GM12878 (cell line): Measurements from ENCODE around the gene RPS5. TPM values are rescaled to one million over a fixed set of nuclear protein-coding genes. Genes with fewer than 3 reads are reported as not detected.

Experiments used
- BCL11A ChIP-seq: IDR thresholded peaks from 2 replicates; pipeline ENCODE4 v1.6.1; 2011; ENCODE audit warnings: low read depth, low read length
- CBX3 ChIP-seq: fragments of 200-600 bp; sonication (generic); IDR thresholded peaks from 2 replicates; pipeline ENCODE4 v1.6.1; 2016; ENCODE audit warnings: low read depth, borderline replicate concordance
- E4F1 ChIP-seq: fragments of 450-650 bp; IDR thresholded peaks from 2 replicates; pipeline ENCODE4 v1.6.1; 2018; ENCODE audit warnings: borderline replicate concordance, mild to moderate bottlenecking; ENCODE audit not compliant: partially characterized antibody
- ELK1 ChIP-seq: IDR thresholded peaks from 2 replicates; pipeline ENCODE4 v1.6.1; 2012; ENCODE audit warnings: low read depth, low read length, improper control_type of control experiment
- EP300 ChIP-seq, 2 experiments: fragments of 150-350 bp in 1 of 2; IDR thresholded peaks; 2 replicates each; pipeline ENCODE4 v1.6.1; 2011 to 2012; ENCODE audit warnings: low read depth in 2 of 2, low read length in 2 of 2, borderline replicate concordance in 1 of 2, improper control_type of control experiment in 1 of 2, inconsistent platforms in 1 of 2; ENCODE audit not compliant: control insufficient read depth in 1 of 2
- ETV6 ChIP-seq, 2 experiments: fragments of 450-650 bp in 1 of 2; IDR thresholded peaks in 1 of 2; conservative IDR thresholded peaks in 1 of 2; 2 replicates each; pipeline ENCODE4 v1.6.1; 2014; ENCODE audit warnings: antibody characterized with exemption in 1 of 2, borderline replicate concordance in 1 of 2, low read depth in 1 of 2, mild to moderate bottlenecking in 1 of 2, moderate library complexity in 1 of 2
- FOXK2 ChIP-seq: fragments of 450-650 bp; IDR thresholded peaks from 2 replicates; pipeline ENCODE4 v1.6.1; 2017; ENCODE audit warnings: mild to moderate bottlenecking, moderate library complexity
- HDGF ChIP-seq: fragments of 450-650 bp; IDR thresholded peaks from 2 replicates; pipeline ENCODE4 v1.6.1; 2016; ENCODE audit warnings: antibody characterized with exemption
- MAX ChIP-seq: IDR thresholded peaks from 2 replicates; pipeline ENCODE4 v1.6.1; 2012; ENCODE audit warnings: low read depth, low read length, improper control_type of control experiment
- MTA2 ChIP-seq: fragments of 450-650 bp; IDR thresholded peaks from 2 replicates; pipeline ENCODE4 v1.6.1; 2016; ENCODE audit warnings: low read depth, mild to moderate bottlenecking, moderate library complexity
- NR2C2 ChIP-seq: IDR thresholded peaks from 2 replicates; pipeline ENCODE4 v1.6.1; 2011; ENCODE audit warnings: borderline replicate concordance, low read depth; ENCODE audit not compliant: control insufficient read depth, insufficient read length
- NR2F1 ChIP-seq: fragments of 450-650 bp; conservative IDR thresholded peaks from 2 replicates; pipeline ENCODE4 v1.6.1; 2017; ENCODE audit warnings: mild to moderate bottlenecking
- POLR2AphosphoS5 ChIP-seq: IDR thresholded peaks from 2 replicates; pipeline ENCODE4 v1.6.1; 2011; ENCODE audit warnings: mild to moderate bottlenecking, low read length, inconsistent platforms
- POU2F2 ChIP-seq: IDR thresholded peaks from 3 replicates; pipeline ENCODE4 v1.6.1; 2011; ENCODE audit warnings: low read depth, mild to moderate bottlenecking, low read length, borderline replicate concordance
- SP1 ChIP-seq: IDR thresholded peaks from one replicate; pipeline ENCODE4 v1.6.1; 2011; ENCODE audit warnings: low read depth, low read length
- SREBF1 ChIP-seq: IDR thresholded peaks from 2 replicates; pipeline ENCODE4 v1.6.1; 2012; ENCODE audit warnings: mild to moderate bottlenecking, low read length
- TCF12 ChIP-seq: IDR thresholded peaks from 2 replicates; pipeline ENCODE4 v1.6.1; 2011; ENCODE audit warnings: low read depth, mild to moderate bottlenecking, low read length
- USF2 ChIP-seq: IDR thresholded peaks from 2 replicates; pipeline ENCODE4 v1.6.1; 2011; ENCODE audit warnings: low read depth, low read length, improper control_type of control experiment, borderline replicate concordance
- ZBED1 ChIP-seq: IDR thresholded peaks from 2 replicates; pipeline ENCODE4 v1.6.1; 2016; ENCODE audit warnings: borderline replicate concordance
- ZNF592 ChIP-seq: fragments of 450-650 bp; IDR thresholded peaks from 2 replicates; pipeline ENCODE4 v1.6.1; 2017; ENCODE audit warnings: mild to moderate bottlenecking, moderate library complexity
- ZZZ3 ChIP-seq: IDR thresholded peaks from 2 replicates; pipeline ENCODE4 v1.6.1; 2011; ENCODE audit warnings: low read depth; ENCODE audit not compliant: control insufficient read depth, insufficient read length
- polyA plus RNA-seq, 11 experiments: library from polyadenylated mRNA; depleted of rRNA in 4 of 11; unstranded in 6 of 11; stranded (reverse) in 5 of 11; fragments of >200 nt; fragmentation: Nextera tagmentation in 4 of 11; fragmentation: Illumina TruSeq in 1 of 11; extraction: Ambion mirVana in 4 of 11; extraction: Trizol in 1 of 11; gene quantifications; 1 replicate in 1 of 11; 2 replicates in 10 of 11; pipeline versions ENCODE4 v1.2.1 to v1.2.3, GENCODE V29; 2011 to 2016; ENCODE audit warnings: inconsistent platforms in 2 of 11, missing spikeins in 2 of 11, low read depth in 1 of 11
- total RNA-seq, 4 experiments: library from RNA; depleted of rRNA in 3 of 4; stranded (reverse); fragments of >200 nt in 3 of 4; fragmentation: Illumina TruSeq in 1 of 4; extraction: Trizol in 1 of 4; gene quantifications; 2 replicates each; pipeline versions ENCODE4 v1.2.1 to v1.2.3, GENCODE V29; 2013 to 2021

Gene RPS5
- total and polyA plus RNA-seq, 10 of the 15 experiments (the other 5 are each of a cell fraction or from before 2014, with no cell fraction given), result 1,284 to 3,652 (median 1,922) TPM

- 0 out of 2 replicates have a peak, but pooled peaks have one; percentile 46 for TF ChIP-seq ELK1
- peak; percentile 92 for TF ChIP-seq MAX
- peak; percentile 93; the same call in 2 of the 3 replicates for TF ChIP-seq POU2F2
- no peak; the same call in 1 of the 2 replicates for TF ChIP-seq HDGF
- TF ChIP-seq ZBED1, result 0 out of 2 replicates have a peak, but pooled peaks have one; percentile 35
- no peak for TF ChIP-seq NR2F1
- no peak; the same call in 1 of the 2 replicates for TF ChIP-seq USF2
- peak; percentile 9; the same call in 1 of the 2 replicates for TF ChIP-seq TCF12
- no peak for TF ChIP-seq BCL11A
- TF ChIP-seq E4F1, result peak; percentile 53
- peak; percentile 85 for TF ChIP-seq SP1
- peak; percentile 84; the same call in 1 of the 2 replicates for TF ChIP-seq SREBF1
- no peak for TF ChIP-seq ZZZ3
- TF ChIP-seq FOXK2, result no peak
- TF ChIP-seq POLR2AphosphoS5, result peak; percentile 99
- TF ChIP-seq EP300 (IDR thresholded peaks at IDR 0.05; ENCODE audit: borderline replicate concordance in 1 of 2, control insufficient read depth in 1 of 2, low read depth in 2 of 2, low read length in 2 of 2), result no peak
- TF ChIP-seq ZNF592, result no peak
- no peak for TF ChIP-seq CBX3
- TF ChIP-seq MTA2, result peak; percentile 93
- no peak for TF ChIP-seq ETV6 (conservative IDR thresholded peaks at IDR 0.05 in 1 of 2, IDR thresholded peaks at IDR 0.05 in 1 of 2; ENCODE audit: borderline replicate concordance in 1 of 2, low read depth in 1 of 2)
- TF ChIP-seq NR2C2, result peak; percentile 86
Observed at GRCh38 chr19:58386576-58387337, at the start of gene RPS5 (continued).
